ENCODE data around the gene MPND.
A peak's percentile ranks its signal among the peaks of the same experiment; 100 is the strongest.
"Not testable (repeated sequence)": the region's sequence is repeated elsewhere in the genome, so short reads cannot be mapped to it uniquely, and the experiment has no call there.

Gene MPND

DNA sequence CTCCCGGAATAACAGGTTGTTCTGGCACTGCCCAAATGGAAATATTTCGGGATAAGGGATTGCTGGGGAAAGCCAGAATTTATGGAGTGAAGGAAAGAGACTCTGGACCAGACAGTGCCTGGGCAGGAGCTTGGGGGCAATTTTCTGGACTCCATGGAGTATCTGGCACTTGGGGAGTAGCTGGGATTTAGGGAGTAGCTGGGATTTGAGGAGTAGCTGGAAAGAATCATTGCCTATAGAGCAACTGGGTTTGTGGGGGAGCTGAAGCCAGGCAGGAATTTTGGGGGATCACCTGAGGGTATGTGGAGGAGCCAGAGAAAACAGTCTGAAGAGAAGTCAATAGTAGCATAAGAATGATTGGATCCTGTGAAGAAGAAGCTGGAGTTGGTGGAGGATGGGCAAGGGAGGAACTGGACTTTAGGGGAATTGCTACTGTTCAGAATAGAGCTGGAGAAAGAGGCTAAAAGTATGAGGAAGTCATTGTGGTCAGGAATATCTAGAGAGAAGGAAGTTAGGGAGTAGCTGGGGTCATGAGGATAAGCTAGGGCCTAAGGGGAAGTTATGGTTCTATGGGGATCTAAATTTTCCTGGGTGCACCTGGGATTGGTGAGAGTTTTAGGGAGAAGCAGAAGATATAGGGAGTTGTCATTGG, 24.2 kb upstream of the MPND start:
- DNase-seq (ENCODE audit: low read depth), result no peak

DNA sequence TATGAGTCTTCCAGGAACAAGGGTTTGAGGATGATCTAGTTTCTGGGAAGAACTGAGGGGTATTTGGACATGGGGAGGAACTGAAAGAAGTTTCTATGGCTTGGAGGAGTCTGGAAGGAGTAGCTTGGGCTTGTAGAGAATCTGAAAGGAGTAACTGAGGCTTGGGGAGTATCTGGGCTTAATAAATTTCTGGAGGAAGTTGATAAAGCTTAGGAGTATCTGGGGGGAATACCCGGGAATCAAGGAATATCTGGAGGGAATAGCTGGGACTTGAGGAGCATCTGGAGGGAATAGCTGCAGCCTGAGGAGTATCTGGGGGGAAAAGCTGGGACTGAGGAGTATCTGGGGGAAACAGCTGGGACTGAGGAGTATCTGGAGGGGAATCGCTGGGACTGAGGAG, 22.9 kb upstream of the MPND start:
- no peak for DNase-seq (ENCODE audit: low read depth)

DNA sequence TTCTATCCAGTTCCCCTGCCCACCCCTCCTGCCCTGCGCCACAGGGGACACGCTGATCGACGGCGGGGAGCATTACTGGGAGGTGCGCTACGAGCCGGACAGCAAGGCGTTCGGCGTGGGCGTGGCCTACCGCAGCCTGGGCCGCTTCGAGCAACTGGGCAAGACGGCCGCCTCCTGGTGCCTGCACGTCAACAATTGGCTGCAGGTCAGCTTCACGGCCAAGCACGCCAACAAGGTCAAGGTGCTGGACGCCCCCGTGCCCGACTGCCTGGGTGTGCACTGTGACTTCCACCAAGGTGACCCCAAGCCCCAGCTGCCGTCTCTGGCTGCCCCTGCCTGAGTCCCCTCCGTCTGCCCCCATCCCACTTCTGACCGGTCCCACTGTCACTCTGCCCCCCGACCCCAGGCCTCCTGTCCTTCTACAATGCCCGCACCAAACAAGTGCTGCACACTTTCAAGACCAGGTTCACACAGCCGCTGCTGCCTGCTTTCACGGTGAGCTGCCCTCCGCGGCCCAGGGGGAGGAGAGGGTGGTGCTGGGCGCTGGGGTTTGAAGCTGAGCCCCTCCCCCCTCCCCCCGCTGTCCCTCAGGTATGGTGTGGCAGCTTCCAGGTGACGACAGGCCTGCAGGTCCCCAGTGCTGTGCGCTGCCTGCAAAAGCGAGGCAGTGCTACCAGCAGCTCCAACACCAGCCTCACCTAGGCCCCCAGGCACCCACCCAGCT, 20.3 kb upstream of the MPND start:
- no peak for DNase-seq (ENCODE audit: low read depth)

DNA sequence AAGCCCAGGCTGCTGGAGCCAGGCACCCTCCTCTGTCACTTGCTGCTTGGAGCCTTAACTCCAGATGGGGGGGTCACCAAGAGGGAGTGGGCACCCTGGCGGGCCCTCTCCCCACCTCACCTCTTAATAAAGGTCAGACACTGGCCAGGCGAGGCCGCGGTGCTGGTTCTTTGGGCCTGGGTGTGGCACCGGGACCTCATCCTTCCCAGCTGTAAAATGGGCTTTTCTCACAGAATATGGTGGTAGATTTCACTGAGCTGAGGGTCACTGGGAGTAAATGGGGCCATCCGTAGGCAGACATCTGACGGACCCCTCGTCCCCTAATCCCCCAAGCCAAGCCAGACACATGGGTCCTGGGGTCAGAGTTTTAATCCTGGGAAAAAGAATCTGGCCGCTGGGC, 19.7 kb upstream of the MPND start:
- DNase-seq (ENCODE audit: low read depth), result no peak

DNA sequence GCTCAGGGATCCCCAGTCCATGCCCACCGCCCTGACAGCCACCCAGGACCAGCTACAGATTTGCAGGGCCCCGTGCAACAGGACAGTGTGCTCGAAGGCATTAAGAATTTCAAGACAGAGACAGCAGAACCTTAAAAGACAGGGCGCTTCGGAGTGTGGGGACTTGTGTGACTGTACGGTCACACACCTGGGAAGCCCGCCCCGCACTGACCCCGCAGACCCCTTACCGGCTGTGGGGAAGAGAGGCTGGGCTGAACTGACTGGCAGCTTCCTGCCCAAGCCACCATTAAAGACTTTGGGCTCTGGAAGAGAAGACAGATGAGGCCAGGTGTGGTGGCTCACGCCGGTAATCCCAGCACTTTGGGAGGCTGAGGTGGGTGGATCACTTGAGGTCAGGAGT, 19.1 kb upstream of the MPND start:
- DNase-seq (ENCODE audit: low read depth), result no peak

DNA sequence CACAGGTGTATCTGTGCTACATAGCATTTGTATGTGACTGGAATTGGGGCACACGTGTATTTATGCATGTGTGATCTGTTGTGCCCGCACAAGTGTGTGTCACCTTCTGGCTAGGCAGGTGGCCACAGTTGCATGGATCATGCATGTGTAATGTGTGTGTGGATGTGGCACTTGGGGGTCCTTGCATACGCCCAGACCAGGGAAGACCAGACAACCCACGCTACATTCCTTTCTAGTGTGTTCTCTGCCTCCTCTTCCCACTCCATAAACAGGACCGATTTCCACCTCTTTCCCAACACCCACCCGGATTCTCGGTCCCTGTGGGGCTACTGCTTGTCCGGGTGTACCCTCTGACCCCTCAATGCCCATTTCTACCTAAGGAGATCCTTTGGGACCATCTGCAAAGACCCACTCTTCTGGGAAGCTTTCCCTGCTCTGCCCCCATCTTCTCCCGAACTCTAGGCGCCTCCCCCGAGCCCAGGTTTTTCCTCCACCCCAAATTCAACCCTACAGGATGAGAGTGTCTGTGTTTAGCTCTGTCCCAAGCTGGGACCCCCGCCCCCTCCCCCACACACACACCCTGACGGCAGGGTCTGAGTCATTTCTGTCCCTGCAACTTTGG, 17.0 kb upstream of the MPND start:
- no peak for DNase-seq (ENCODE audit: low read depth)

DNA sequence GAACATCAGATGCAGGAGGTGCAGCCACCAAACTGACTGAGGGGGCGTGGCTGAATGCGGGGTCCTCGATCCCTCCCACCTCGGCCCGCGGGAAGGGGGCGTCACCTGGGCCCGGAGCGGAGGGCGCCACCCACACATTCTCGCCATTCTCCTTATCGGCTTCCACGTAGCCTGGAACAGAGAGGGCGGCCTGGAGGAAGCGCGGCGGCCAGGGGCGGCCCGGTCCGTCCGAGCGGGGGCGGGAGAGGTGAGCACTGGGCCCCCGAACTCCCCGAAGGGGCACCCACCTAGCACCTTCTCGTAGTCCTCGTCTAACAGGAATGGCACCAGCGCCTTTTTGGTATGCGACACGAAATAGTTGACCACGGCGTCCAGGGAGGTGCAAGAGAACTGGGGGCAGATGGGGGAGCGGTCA, 16.5 kb upstream of the MPND start:
- no peak for DNase-seq (ENCODE audit: low read depth)

DNA sequence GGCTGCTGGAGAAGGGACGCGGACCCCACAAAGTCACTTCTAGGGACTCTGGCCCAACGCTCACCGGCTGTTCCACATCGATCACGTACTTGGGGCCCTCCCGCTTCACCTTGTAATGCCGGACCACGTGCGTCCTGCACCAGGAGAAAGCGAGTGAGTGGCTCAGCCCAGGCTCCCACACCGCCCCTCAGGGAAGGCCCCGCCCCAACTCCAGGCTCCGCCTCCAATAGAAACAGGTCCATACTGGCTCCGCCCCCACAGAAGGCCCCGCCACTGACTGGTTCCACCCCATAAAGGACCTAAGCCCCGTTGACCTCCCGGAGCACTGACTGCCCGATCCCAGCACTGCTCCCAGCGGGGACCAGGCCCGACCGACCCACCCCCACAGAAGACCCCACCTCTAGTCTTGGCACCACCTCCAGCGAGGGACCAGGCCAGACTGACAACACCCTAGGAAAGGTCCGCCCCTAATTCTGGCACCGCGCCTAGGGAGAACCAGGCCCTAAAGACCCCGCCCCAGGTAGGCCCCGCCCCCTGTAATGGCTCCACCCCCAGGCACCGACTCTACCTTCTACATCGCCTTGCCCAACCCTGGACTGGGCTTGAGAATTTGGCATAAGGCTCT, 16.0 kb upstream of the MPND start:
- DNase-seq (ENCODE audit: low read depth), result peak; percentile 40

DNA sequence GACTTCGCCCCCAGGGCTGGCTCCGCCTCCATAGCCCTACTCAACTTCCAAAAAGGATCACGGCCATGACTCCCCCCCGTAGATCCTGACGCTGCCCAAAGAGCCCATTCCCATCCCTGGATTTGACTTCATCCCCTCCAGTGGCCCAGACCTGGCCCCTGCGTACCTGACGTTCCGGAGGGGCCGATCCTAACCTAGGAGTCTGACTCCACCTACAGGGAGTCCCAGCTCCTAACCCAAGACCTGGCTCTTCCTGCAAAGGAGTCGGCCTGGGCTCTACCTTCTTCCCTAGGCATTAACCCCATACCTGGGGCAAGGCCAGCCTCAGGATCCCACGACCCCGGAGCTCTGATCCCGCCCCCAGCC, 15.5 kb upstream of the MPND start:
- DNase-seq (ENCODE audit: low read depth), result no peak

DNA sequence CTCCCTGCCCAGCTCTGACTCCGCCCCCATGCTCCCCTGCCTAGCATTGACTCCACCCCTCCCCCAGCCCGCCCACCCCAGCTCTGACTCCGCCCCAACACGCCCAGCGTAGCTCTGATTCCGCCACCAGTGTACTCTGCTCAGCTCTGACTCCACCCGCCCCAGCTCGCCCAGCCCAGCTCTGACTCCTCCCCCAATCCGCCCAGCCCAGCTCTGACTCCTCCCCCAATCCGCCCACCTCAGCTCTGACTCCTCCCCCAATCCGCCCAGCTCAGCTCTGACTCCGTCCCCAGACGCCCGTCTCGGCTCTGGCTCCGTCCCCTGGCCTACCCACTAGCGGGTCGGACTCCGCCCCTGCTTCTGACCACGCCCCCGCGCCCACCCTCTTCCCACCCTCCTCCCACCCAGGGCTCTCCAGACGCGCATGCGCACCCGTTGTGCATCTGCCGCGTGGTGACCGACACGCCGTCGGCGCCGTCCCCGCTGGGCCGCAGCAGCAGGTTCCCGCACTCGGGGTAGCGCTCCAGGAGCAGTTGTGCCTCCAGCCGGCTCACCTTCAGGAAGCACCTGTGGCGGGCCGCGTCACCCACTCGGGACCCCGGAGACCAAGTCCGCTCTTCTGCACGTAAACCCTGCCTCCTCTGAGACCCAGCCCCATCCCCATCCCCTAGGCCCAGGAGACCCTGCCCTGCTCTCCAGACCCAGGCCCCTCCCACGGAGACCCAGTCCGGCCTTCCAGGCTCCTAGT, 14.9 kb upstream of the MPND start:
- peak; percentile 97 for DNase-seq (ENCODE audit: low read depth)

DNA sequence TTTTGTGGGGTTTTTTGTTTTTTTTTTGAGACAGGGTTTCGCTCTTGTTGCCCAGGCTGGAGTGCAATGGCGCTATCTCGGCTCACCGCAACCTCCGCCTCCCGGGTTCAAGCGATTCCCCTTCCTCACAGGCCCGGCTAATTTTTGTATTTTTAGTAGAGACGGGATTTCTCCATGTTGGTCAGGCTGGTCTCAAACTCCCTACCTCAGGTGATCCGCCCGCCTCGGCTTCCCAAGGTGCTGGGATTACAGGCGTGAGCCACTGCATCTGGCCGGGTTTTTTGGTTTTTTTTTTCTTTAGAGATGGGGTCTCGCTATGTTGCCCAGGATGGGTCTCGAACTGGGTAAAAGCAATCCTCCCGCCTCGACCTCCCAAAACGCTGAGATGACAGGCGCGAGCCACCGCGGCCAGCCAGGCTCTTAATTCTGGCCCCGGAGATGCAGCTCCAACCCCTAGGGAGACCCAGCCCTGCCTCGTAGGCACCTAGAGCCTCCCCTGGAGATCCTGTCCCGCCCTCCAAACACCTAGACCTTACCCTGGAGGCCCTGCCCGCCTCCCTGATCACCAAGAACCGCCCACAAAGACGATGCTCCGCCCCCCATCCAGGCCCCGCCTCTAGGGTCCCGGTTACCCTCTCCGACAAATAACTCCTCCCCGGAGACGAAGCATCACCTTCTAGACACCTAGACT, 14.2 kb upstream of the MPND start:
- DNase-seq (ENCODE audit: low read depth), result not testable (repeated sequence)

DNA sequence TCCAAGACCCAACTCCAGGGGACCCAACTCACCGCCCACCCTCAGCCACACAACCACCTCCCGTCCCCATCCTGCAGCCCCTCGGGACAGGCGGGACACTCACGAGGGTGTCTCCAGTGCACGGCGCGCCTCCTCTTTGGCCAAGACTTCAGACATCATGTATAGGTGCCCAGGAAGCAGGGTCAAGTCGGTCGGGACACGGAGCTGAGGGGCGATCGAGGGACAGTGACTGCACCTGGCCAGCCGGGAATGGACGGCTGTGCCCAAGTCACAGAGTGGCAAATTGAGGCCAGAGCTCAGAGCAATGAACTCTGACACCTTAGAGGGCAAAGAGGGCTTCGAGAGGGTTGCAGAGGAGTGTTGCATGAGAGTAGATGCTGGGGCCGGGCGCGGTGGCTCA, 13.5 kb upstream of the MPND start:
- DNase-seq (ENCODE audit: low read depth), result no peak

DNA sequence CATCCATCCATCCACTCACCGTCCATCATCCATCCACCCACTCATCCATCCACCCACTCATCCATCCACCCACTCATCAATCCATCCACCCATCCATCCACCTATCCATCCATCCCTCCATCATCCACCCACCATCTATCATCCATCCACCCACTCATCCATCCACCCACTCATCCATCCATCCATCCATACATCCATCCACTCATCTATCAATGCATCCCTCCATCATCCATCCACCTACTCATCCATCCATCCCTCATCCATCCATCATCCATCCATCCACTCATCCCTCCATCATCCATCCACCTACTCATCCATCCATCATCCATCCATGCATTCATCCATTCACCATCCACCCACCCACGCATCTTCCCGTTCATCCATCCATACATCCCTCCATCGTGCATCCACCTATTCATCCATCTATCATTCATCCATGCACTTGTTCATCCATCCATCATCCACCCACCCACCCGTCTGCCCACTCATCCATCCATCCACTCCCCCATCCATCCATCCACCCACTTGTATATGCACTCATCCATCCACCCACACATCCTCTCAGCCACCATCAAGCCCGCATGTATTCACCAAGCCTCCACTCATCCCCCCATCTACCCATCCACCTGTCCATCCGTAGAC, 8.3 kb upstream of the MPND start:
- DNase-seq (ENCODE audit: low read depth), result no peak

DNA sequence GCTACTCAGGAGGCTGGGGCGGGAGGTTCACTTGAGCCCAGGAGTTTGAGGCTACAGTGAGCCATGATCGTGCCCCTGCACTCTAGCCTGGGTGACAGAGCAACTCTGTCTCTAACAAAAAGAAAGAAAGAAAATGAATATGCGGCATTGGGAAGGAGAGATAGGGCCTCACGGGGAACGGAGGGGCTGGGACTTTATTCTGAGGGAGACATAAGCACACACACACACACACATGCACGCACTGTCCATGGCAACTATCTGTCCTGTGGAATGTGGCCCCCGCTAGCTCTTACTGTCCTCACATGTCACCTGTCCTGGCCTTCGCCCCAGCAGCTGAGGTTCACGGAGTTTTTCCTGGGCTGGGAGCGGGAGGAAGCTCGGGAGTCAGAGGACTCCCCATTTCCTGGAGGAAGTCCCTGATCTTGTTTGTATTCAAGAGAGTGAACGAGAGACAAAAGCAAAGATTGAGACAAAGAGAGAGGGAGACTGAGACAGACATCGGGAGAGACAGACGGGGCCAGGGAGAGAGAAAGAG, 5.4 kb upstream of the MPND start:
- no peak for DNase-seq (ENCODE audit: low read depth)

DNA sequence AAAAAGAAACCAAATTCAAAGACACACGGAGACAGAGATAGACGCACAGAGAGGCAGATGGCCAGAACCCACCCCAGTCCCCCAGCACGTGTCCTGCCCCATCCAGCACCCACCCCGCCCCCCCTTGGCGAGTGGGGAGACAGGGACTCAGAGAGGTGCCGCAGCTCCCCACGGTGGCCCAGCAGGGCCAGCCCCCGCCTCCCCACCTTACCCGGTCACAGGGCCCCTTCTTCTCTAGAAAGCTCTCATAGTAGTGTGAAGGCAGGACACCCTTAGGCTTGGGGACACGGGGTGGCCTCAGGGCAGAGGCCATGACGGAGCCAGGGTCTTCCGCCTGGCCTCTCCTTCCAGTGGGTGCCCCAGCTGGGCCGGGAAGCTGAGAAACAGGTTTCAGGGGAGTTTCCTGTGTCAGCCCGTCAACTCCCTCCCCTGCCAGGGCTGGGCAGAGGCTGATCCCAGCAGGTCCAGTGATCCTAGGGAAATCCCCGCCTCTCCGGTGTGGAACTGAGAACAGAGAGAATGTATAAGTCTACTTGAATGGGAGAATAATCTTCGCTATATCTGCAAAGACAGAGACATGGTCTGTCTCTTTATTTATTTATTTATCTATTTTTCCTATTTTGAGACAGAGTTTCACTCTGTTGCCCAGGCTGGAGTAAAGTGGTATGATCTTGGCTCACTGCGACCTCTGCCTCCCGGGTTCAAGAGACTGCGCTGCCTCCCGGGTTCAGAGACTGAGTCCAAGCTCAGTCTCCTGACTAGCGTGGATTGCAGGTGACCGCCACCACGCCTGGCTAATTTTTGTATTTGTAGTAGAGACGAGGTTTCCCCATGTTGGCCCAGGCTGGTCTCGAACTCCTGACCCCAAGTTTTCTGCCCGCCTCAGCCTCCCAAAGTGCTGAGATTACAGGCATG, 4.7 kb upstream of the MPND start, which contains the start of gene STAP2:
Gene STAP2, minus strand, starts transcription at position 387 of the 915 bp plus-strand sequence. Its CDS starts 74 bp downstream, at position 313.
- DNase-seq (ENCODE audit: low read depth), result no peak

DNA sequence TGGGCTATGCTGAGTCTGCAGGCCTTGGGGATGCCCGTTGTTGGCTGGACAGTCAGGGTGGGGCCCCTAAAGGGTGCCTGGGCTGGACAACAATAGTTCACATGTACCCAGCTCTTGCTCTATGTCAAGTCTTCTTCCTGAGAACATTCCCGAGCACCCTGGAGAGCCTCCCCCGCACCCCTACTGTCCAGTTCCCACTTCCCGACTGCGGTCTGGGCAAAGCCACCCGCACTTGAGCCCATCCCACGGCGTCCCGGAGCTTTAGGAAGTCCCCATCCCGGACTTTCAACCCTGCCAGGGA, 1.1 kb upstream of the MPND start:
- no peak for DNase-seq (ENCODE audit: low read depth)

DNA sequence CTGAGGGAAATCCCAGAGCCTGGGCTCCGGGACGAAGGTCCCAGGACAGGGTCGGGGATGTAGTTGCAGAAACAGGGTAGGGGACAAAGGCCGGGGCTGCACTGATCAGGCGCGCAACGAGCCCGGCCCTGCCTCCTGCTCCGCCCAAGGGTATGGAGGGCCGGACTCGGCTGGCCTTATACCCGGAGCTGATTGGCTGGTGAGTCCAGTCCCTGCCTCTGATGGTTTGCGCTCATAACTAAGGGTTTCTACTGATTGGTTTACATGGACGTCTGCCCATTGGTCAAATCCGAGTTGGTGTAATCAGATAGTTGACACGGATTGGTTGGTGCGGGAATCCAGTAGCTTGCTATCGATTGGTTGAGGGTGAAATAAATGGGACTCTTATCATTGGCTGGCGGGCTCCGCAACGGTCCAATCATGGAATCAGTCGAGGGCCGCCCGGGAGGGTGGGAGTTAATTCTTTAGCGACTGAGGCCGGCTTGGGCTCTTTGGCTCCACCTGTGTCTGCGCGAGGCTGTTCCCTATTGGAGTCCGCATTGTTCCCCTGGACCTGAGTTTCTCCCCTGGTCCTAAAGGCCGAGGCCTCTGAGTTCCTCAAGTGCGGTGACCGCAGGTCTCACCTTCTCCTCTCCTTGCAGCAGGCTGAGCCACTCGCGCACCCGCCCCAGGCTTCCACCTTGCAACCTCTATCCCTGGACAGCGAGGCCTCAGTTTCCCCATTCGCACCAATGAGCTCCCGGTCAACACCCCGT, 570 bp upstream of the MPND start:
- peak; percentile 70 for DNase-seq (ENCODE audit: low read depth)

DNA sequence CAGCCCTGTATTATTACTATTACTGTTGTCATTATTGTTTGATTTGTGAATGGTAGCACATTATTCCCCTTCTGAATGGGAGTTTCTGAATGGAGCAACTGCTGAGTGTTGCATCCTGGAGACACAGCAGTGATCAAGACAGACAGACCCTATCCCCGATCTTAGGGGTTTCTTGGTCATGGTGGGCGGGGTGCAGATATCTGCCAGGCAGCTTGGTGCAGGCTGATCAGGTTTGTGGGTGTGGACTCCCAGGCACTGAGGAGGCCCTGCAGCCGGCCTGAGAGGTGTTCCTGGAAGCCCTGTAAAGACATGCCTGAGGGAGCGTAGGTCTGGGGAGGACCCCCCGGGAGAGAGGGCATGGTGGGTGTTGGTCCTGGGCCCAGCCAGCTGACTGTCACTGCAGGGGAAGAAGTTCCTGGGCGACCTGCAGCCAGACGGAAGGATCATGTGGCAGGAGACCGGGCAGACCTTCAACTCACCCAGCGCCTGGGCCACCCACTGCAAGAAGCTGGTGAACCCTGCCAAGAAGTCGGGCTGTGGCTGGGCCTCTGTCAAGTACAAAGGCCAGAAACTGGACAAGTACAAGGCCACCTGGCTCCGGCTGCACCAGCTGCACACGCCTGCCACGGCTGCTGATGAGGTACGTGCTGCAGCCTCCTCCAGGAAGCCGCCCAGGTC, 2.1 kb downstream of the MPND start:
- no peak for DNase-seq (ENCODE audit: low read depth)

DNA sequence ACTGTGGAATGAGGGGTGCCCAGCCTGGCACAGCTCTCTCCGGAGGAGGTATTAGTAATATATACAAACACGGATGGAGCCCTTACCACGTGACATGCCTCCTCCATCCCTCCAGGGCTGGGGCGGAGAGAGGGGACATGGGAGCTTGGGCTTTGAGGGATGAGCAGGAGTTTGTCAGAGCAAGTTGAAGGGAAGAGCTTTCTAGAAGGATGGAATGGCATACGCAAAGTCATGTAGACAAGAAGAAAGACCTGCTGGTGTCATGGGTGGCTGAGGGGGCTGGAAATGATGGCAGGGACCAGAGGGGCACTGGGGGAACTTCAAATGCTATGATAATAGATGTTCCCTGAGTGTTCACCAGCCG, 2.6 kb downstream of the MPND start:
- DNase-seq (ENCODE audit: low read depth), result no peak

All from stimulated activated CD8-positive, alpha-beta memory T cell treated with anti-CD3 and anti-CD28 coated beads, Interleukin-15, amount 100 ng/mL, for 1 hour (primary cell).